DMS153 treated with DMSO at 0.1 percent for 48 hours (cell line): ENCODE data around the gene A1BG.
"Not testable (repeated sequence)": the region's sequence is repeated elsewhere in the genome, so short reads cannot be mapped to it uniquely, and the experiment has no call there.

Source experiments
- DNase-seq: peaks from one replicate; lab custom pipeline; 2025; ENCODE audit not compliant: unreplicated experiment; lab: John Stamatoyannopoulos, UW

The A1BG gene

GRCh38 chr19:58361900-58362271 lies 8.6 kb upstream of the A1BG start:
- no peak for DNase-seq

GRCh38 chr19:58357481-58358145 lies 4.3 kb upstream of the A1BG start:
- DNase-seq, result no peak

GRCh38 chr19:58356766-58357480 lies 3.6 kb upstream of the A1BG start:
- DNase-seq, result no peak

GRCh38 chr19:58355908-58356765 lies 2.8 kb upstream of the A1BG start:
- no peak for DNase-seq

- DNase-seq, result no peak
Measured at GRCh38 chr19:58355215-58355796, 2.0 kb upstream of the A1BG start.

GRCh38 chr19:58354478-58355030 lies 1.3 kb upstream of the A1BG start:
- no peak for DNase-seq

- DNase-seq, result no peak
Measured at GRCh38 chr19:58353717-58354477, 605 bp upstream of the A1BG start.

- no peak for DNase-seq
Measured at GRCh38 chr19:58351990-58352755, 1.1 kb downstream of the A1BG start.

- no peak for DNase-seq
Measured at GRCh38 chr19:58351558-58351878, 1.8 kb downstream of the A1BG start.

GRCh38 chr19:58350871-58351557 lies 2.3 kb downstream of the A1BG start:
- DNase-seq, result no peak

- DNase-seq, result no peak
Measured at GRCh38 chr19:58350001-58350861, 3.1 kb downstream of the A1BG start.

- DNase-seq, result no peak
Measured at GRCh38 chr19:58349590-58349989, 3.7 kb downstream of the A1BG start.

GRCh38 chr19:58348080-58348479 lies 5.2 kb downstream of the A1BG start:
- not testable (repeated sequence) for DNase-seq

GRCh38 chr19:58346961-58347929 lies 6.0 kb downstream of the A1BG start:
- peak; percentile 22 for DNase-seq

GRCh38 chr19:58345558-58345957 lies 7.7 kb downstream of the A1BG start:
- no peak for DNase-seq

- DNase-seq, result no peak
Measured at GRCh38 chr19:58338825-58339558, 14.3 kb downstream of the A1BG start.
